EH (cell line): ENCODE data around the gene C4orf54.

Source experiments
- DNase-seq: peaks from one replicate; pipeline ENCODE4 v3.0.0-alpha.2; 2015; ENCODE audit warnings: low read depth

The C4orf54 gene

GRCh38 chr4:99651811-99652485 is 5.7 kb downstream of the C4orf54 start:
- DNase-seq, result no peak

- DNase-seq, result no peak
These were observed 6.4 kb downstream of the C4orf54 start for GRCh38 chr4:99651016-99651769.

- no peak for DNase-seq
These were observed 7.8 kb downstream of the C4orf54 start for GRCh38 chr4:99649778-99650177.

- DNase-seq, result no peak
These were observed 8.4 kb downstream of the C4orf54 start for GRCh38 chr4:99649208-99649607.

GRCh38 chr4:99648321-99648720 is 9.3 kb downstream of the C4orf54 start:
- DNase-seq, result no peak

GRCh38 chr4:99647071-99647470 is 10.6 kb downstream of the C4orf54 start:
- DNase-seq, result no peak

- DNase-seq, result no peak
These were observed 12.0 kb downstream of the C4orf54 start for GRCh38 chr4:99645638-99646037.

GRCh38 chr4:99645036-99645435 is 12.6 kb downstream of the C4orf54 start:
- DNase-seq, result no peak

- no peak for DNase-seq
These were observed 13.2 kb downstream of the C4orf54 start for GRCh38 chr4:99644453-99644852.

- DNase-seq, result no peak
These were observed 14.7 kb downstream of the C4orf54 start for GRCh38 chr4:99642725-99643489.

GRCh38 chr4:99640676-99641075 is 17.0 kb downstream of the C4orf54 start:
- DNase-seq, result no peak

GRCh38 chr4:99637174-99637573 is 20.5 kb downstream of the C4orf54 start:
- DNase-seq, result no peak

- no peak for DNase-seq
These were observed 21.2 kb downstream of the C4orf54 start for GRCh38 chr4:99636422-99636821.

GRCh38 chr4:99635601-99636000 is 22.0 kb downstream of the C4orf54 start:
- DNase-seq, result no peak

GRCh38 chr4:99634742-99635360 is 22.8 kb downstream of the C4orf54 start:
- DNase-seq, result no peak

- no peak for DNase-seq
These were observed 23.9 kb downstream of the C4orf54 start for GRCh38 chr4:99633772-99634171.

- no peak for DNase-seq
These were observed 26.7 kb downstream of the C4orf54 start for GRCh38 chr4:99630857-99631360.

- no peak for DNase-seq
These were observed 27.6 kb downstream of the C4orf54 start for GRCh38 chr4:99629962-99630554.

- DNase-seq, result no peak
These were observed 29.6 kb downstream of the C4orf54 start for GRCh38 chr4:99628040-99628439.

GRCh38 chr4:99625369-99625768 is 32.3 kb downstream of the C4orf54 start:
- no peak for DNase-seq

GRCh38 chr4:99624141-99624719 is 33.4 kb downstream of the C4orf54 start:
- DNase-seq, result no peak
